Suprapubic skin (tissue), 3 donors: ENCODE results near the gene VEGFD.

Experiments used
- EP300 ChIP-seq: sonication (generic); formaldehyde crosslinking; IDR thresholded peaks from one replicate; pipeline ENCODE4 v1.6.1; 2017; ENCODE audit warnings: antibody characterized with exemption
- POLR2A ChIP-seq, 2 donors: fragments of 450-650 bp; IDR thresholded peaks; one replicate each; pipeline ENCODE4 v1.6.1; 2017; ENCODE audit warnings: antibody characterized with exemption in 2 of 2, mild to moderate bottlenecking in 2 of 2, moderate library complexity in 2 of 2
- TF ChIP-seq, protein P1 (sequence below), 2 donors: fragments of 200-600 bp in 1 of 2; fragments of 450-650 bp in 1 of 2; sonication (generic) in 1 of 2; IDR thresholded peaks; one replicate each; pipeline ENCODE4 v1.5.1; 2016 to 2019; ENCODE audit warnings: antibody characterized with exemption in 2 of 2, mild to moderate bottlenecking in 1 of 2, moderate library complexity in 1 of 2

DNA sequence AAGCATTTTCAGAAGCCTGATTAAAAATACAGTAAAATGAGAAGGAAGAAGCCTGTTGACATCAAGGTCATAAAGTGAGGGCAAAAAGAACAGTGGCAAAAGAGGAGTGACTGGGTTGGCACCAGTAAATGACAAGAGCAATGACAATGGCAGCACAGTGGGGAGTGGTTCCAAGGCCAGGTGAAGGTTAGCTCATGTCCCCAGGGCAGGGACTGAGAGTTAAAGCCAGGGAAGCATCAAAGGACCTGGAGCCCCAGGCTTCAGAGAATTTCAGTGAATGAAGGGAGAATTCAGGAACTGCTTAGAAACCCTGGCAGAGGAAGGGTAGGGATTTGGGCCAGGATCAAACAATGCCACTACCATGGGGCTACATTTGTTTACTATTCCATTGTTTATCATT lies 40.1 kb downstream of the VEGFD start:
- TF ChIP-seq POLR2A (IDR thresholded peaks at IDR 0.05) = no peak
- TF ChIP-seq, protein P1, sequence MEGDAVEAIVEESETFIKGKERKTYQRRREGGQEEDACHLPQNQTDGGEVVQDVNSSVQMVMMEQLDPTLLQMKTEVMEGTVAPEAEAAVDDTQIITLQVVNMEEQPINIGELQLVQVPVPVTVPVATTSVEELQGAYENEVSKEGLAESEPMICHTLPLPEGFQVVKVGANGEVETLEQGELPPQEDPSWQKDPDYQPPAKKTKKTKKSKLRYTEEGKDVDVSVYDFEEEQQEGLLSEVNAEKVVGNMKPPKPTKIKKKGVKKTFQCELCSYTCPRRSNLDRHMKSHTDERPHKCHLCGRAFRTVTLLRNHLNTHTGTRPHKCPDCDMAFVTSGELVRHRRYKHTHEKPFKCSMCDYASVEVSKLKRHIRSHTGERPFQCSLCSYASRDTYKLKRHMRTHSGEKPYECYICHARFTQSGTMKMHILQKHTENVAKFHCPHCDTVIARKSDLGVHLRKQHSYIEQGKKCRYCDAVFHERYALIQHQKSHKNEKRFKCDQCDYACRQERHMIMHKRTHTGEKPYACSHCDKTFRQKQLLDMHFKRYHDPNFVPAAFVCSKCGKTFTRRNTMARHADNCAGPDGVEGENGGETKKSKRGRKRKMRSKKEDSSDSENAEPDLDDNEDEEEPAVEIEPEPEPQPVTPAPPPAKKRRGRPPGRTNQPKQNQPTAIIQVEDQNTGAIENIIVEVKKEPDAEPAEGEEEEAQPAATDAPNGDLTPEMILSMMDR (IDR thresholded peaks at IDR 0.05) = no peak
- TF ChIP-seq EP300 = no peak
